ENCODE results near the gene AP1G1. TPM values are rescaled to one million over a fixed set of nuclear protein-coding genes. Genes with fewer than 3 reads are reported as not detected.

The AP1G1 gene
- polyA plus RNA-seq, 3 donors: 6.7 to 43.8 (median 10.7) TPM

DNA sequence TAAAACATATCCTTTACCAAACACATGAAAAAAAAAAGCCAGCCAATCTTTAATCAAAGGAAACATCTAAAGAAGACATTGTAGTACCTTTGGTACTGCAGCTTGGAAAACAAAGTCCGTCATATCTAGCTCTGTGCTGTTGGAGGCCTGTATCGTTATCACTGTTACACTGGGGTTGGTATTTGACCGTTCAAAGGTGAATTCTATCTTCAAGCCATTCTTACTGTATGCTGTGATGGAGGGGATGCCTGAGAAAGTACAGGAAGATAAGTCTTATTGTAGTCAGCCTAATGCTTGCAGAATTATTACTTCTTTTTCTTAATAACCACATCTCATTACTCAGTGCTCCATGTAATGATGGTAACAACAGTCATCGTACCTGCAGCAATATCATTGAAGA, 69.8 kb downstream of the AP1G1 start:
- Histone ChIP-seq H3K4me1 (ENCODE audit: control insufficient read depth in 1 of 2, insufficient read depth in 2 of 2, low read length in 2 of 2) (no peaks in the 10 kb centered on the region), H3K9ac (ENCODE audit: insufficient read depth, low read length, poor library complexity, severe bottlenecking) (no peak overlapping the region), H3K27ac (ENCODE audit: low read depth in 1 of 2, low read length in 2 of 2) (no peak overlapping the region), H4K20me1 (ENCODE audit: insufficient read depth, low read length) (peaks cover 3% of the 10 kb centered on the region), H3K27me3 (ENCODE audit: control insufficient read depth in 2 of 2, insufficient read depth in 2 of 2, low read length in 2 of 2) (no peaks in the 10 kb centered on the region), H3K4me2 (replicated peaks; ENCODE audit: extremely low read depth, low read length, poor library complexity, severe bottlenecking) (no peak overlapping the region), H3K9me3 (replicated peaks in 1 of 2; ENCODE audit: control insufficient read depth in 1 of 2, insufficient read depth in 1 of 2, low read length in 2 of 2) (no peaks in the 10 kb centered on the region), H3K36me3 (replicated peaks in 1 of 2; ENCODE audit: control insufficient read depth in 1 of 2, insufficient read depth in 2 of 2, low read length in 2 of 2) (peaks cover 79 to 93% of the 10 kb centered on the region in 2 donors), H3K4me3 (replicated peaks in 1 of 3; ENCODE audit: low read depth in 2 of 3, low read length in 3 of 3) (no peak overlapping the region), H3K79me2 (ENCODE audit: insufficient read depth, low read length) (no peaks in the 10 kb centered on the region), H2AFZ (ENCODE audit: insufficient read depth, low read depth, low read length, poor library complexity, severe bottlenecking) (no peak overlapping the region)
- Mint-ChIP-seq H3K27me3 (ENCODE audit: low read depth in 3 of 3) (no peaks in the 10 kb centered on the region), H3K27ac (peak overlapping the region in 1 of 7 donors; percentile 72), H3K4me3 (no peak overlapping the region), H3K4me1 (no peaks in the 10 kb centered on the region), H3K36me3 (peaks cover 72 to 95% of the 10 kb centered on the region in 2 donors), H3K9me3 (peaks cover 0 to 1% (median 0%) of the 10 kb centered on the region in 7 donors)
- no CpG with 5 or more reads among the region's 4 CpGs for WGBS (ENCODE audit: insufficient coverage)
- intact Hi-C loops (cut with micrococcal nuclease): no loop called here
- DNase-seq: no peak
- TF ChIP-seq, protein P1, sequence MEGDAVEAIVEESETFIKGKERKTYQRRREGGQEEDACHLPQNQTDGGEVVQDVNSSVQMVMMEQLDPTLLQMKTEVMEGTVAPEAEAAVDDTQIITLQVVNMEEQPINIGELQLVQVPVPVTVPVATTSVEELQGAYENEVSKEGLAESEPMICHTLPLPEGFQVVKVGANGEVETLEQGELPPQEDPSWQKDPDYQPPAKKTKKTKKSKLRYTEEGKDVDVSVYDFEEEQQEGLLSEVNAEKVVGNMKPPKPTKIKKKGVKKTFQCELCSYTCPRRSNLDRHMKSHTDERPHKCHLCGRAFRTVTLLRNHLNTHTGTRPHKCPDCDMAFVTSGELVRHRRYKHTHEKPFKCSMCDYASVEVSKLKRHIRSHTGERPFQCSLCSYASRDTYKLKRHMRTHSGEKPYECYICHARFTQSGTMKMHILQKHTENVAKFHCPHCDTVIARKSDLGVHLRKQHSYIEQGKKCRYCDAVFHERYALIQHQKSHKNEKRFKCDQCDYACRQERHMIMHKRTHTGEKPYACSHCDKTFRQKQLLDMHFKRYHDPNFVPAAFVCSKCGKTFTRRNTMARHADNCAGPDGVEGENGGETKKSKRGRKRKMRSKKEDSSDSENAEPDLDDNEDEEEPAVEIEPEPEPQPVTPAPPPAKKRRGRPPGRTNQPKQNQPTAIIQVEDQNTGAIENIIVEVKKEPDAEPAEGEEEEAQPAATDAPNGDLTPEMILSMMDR (IDR thresholded peaks at IDR 0.05): no peak

GRCh38 chr16:71737501-71737900, 71.1 kb downstream of the AP1G1 start:
- DNase-seq: no peak
- Mint-ChIP-seq H3K4me1 (no peaks in the 10 kb centered on the region), H3K4me3 (no peak overlapping the region), H3K9me3 (peaks cover 0 to 1% (median 0%) of the 10 kb centered on the region in 7 donors), H3K36me3 (peaks cover 79 to 95% of the 10 kb centered on the region in 2 donors), H3K27ac (peak overlapping the region in 1 of 7 donors; percentile 35), H3K27me3 (ENCODE audit: low read depth in 3 of 3) (no peaks in the 10 kb centered on the region)
- WGBS (ENCODE audit: insufficient coverage): 100% methylated on average over 2 of the region's 6 CpGs
- Histone ChIP-seq H3K36me3 (replicated peaks in 1 of 2; ENCODE audit: control insufficient read depth in 1 of 2, insufficient read depth in 2 of 2, low read length in 2 of 2) (peaks cover 85 to 93% of the 10 kb centered on the region in 2 donors), H3K9me3 (replicated peaks in 1 of 2; ENCODE audit: control insufficient read depth in 1 of 2, insufficient read depth in 1 of 2, low read length in 2 of 2) (no peaks in the 10 kb centered on the region), H2AFZ (ENCODE audit: insufficient read depth, low read depth, low read length, poor library complexity, severe bottlenecking) (no peak overlapping the region), H3K4me3 (replicated peaks in 1 of 3; ENCODE audit: low read depth in 2 of 3, low read length in 3 of 3) (no peak overlapping the region), H3K79me2 (ENCODE audit: insufficient read depth, low read length) (no peaks in the 10 kb centered on the region), H3K9ac (ENCODE audit: insufficient read depth, low read length, poor library complexity, severe bottlenecking) (no peak overlapping the region), H3K27ac (ENCODE audit: low read depth in 1 of 2, low read length in 2 of 2) (no peak overlapping the region), H3K4me2 (replicated peaks; ENCODE audit: extremely low read depth, low read length, poor library complexity, severe bottlenecking) (no peak overlapping the region), H4K20me1 (ENCODE audit: insufficient read depth, low read length) (peaks cover 3% of the 10 kb centered on the region), H3K4me1 (ENCODE audit: control insufficient read depth in 1 of 2, insufficient read depth in 2 of 2, low read length in 2 of 2) (no peaks in the 10 kb centered on the region), H3K27me3 (ENCODE audit: control insufficient read depth in 2 of 2, insufficient read depth in 2 of 2, low read length in 2 of 2) (no peaks in the 10 kb centered on the region)
- intact Hi-C loops (cut with micrococcal nuclease): no loop called here
- TF ChIP-seq, protein P1 (IDR thresholded peaks at IDR 0.05): no peak
